NCI-H2107 treated with DMSO at 0.1 percent for 48 hours (cell line): Measurements from ENCODE around the gene C1QL1.

Experiments
- DNase-seq: peaks from one replicate; lab custom pipeline; 2025; ENCODE audit not compliant: unreplicated experiment; lab: John Stamatoyannopoulos, UW

Gene C1QL1

GRCh38 chr17:44915862-44916780, 52.0 kb downstream of the C1QL1 start:
- no peak for DNase-seq

DNA sequence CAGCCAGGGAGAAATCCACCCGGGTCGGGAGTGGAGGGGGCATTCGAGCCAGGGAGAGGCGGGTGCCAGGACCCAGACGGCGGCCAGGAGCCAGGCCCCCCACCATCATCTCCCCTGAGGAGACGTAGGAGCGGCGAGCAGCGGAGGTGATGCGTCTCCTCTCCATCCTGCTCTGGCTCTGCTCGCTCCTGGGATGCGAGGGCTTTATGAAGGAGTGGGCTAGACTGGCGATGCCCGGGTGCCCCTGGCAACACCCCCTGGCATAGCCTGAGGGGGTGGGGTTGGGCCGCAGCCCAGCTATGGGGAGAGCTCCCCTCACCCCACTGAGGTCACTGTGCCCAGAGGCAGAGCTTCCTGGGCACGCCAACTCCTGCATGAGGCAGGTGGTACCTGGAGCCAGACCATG, 52.8 kb downstream of the C1QL1 start, which contains the start of gene GFAP:
TSS of gene GFAP (minus strand) at position 180 of the 406 bp plus-strand sequence. CDS start at position 166, 14 bp downstream.
- DNase-seq, result no peak

GRCh38 chr17:44914698-44915271, 53.3 kb downstream of the C1QL1 start:
- no peak for DNase-seq

GRCh38 chr17:44914148-44914547, 54.0 kb downstream of the C1QL1 start:
- no peak for DNase-seq

DNA sequence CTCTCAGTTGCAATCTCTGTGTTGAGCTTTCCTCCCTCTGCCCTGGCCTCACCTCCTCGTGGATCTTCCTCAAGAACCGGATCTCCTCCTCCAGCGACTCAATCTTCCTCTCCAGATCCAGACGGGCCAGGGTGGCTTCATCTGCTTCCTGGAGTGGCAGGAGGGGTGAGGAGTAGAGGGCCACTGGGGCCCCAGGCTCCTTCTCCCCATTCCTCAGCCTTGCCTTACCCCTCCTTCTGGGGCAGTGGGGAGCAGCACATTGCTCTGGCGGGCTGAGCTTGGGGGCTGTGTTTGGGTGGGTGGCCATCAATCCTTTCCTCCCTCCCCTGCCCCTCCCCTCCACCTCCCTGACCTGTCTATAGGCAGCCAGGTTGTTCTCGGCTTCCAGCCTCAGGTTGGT, 54.4 kb downstream of the C1QL1 start:
- no peak for DNase-seq

DNA sequence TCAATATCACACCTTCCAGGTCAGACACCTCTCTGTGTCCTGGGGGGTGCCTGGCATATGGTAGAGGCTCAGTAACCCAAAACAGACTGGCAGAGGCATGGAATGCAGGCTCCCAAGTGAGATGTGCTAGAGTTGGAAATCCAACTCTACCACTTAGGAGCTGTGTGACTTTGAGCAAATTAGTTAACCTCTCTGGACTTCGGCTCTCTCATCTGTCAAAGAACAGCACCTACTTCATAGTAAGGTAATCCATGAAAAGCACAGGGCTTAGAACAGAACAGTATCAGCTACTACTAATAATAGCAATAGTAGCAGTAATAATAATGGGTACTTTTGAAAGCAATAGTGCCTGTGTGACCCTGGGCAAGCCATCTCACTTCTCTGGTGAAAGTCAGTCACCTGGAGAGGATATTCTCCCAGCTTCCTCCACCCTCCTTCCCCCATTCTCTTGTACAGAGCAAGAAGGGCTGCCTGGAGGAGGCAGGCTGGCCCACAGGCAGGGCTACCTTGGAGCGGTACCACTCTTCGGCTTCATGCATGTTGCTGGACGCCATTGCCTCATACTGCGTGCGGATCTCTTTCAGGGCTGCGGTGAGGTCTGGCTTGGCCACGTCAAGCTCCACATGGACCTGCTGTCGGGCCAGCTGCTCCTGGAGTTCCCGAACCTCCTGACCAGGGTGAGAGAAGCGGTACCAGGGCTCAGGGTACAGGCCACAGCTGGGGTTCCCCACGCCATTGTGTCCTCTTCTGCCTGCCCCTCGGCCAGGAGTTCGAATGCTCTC, 55.1 kb downstream of the C1QL1 start:
- DNase-seq, result no peak

GRCh38 chr17:44911133-44912001, 56.7 kb downstream of the C1QL1 start:
- no peak for DNase-seq

DNA sequence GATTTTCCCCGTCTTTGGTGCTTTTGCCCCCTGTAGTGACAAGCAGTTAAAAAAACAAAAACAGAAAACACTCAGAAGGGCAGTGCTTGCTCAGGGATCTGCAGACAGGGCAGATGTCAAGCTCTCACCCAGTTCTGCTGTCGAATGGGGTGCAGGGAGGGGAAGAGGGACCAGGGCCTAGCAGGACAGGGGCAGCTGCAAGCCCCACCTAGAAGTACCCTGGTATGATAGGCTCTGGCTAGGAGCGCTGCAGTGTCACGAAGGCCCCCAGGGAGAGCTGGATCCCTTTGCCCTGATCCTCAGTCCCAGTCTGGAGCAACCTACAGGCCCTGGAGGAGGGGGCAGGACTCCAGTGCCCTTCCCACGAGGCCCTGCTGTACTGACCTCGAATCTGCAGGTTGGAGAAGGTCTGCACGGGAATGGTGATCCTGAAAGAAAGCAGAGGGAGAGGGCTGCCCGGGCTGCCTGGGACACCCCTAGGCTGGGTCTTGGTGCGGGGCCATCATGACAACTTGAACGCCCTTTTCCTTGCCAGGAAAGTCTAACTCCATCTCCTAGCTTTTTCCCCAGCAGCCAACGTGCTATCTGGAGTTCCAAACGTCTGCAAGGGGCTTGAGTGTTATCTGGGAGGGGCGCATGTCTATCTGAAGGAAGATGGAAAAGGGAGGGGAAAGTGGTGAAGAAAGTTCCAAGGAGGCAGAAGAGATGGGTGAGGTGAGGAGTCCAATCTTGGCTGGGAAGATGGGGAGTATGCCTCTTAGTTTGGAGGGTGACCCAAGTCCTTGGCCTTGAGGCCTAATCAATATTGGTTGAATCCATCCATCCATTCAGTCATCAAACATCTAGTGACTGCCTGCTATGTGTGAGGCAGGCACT, 57.6 kb downstream of the C1QL1 start:
- no peak for DNase-seq
